SK-N-SH (cell line): ENCODE results near the gene CPT1B. TPM values are rescaled to one million over a fixed set of nuclear protein-coding genes. Genes with fewer than 3 reads are reported as not detected.

ENCODE experiments used
- CTCF ChIA-PET: fragments of 300-600, 350-600 bp; formaldehyde crosslinking; extraction: SDS; loops from one replicate; lab custom pipeline; 2021; lab: Yijun Ruan, JAX
- POLR2A ChIA-PET: fragments of 350-600 bp; sonication (Branson Sonifier 250); formaldehyde crosslinking; extraction: SDS; loops from one replicate; lab custom pipeline; 2020; ENCODE audit warnings: antibody characterized with exemption, inconsistent platforms; lab: Yijun Ruan, JAX
- DNase-seq: peaks from one replicate; pipeline ENCODE4 v3.0.0; 2012
- H2AFZ ChIP-seq: fragments of 200-600 bp; sonication (generic); 2 replicates; pipeline ENCODE4 v1.8.1; 2016; ENCODE audit warnings: antibody characterized with exemption, mild to moderate bottlenecking, low read depth
- H3F3A ChIP-seq: fragments of 200-600 bp; sonication (generic); replicated peaks from 2 replicates; pipeline ENCODE3; 2016; ENCODE audit warnings: antibody characterized with exemption, mild to moderate bottlenecking; ENCODE audit not compliant: insufficient read depth
- H3K27ac ChIP-seq, 2 experiments: fragments of 200-500 bp in 1 of 2; fragments of 200-600 bp in 1 of 2; sonication (Bioruptor generic) in 1 of 2; sonication (generic), shearing (Covaris generic) in 1 of 2; 2 replicates each; pipeline versions ENCODE4 v1.5.1 to v1.6.1; 2014 to 2016; ENCODE audit warnings: low read depth in 2 of 2, inconsistent platforms in 1 of 2, low read length in 1 of 2, mild to moderate bottlenecking in 1 of 2, mixed read lengths in 1 of 2
- H3K27me3 ChIP-seq: fragments of 200-600 bp; sonication (generic), shearing (Covaris generic); 2 replicates; pipeline ENCODE4 v1.6.1; 2016; ENCODE audit warnings: mixed run types; ENCODE audit not compliant: insufficient read depth
- H3K36me3 ChIP-seq, 2 experiments: fragments of 200-500 bp in 1 of 2; fragments of 200-600 bp in 1 of 2; sonication (Bioruptor generic) in 1 of 2; sonication (generic) in 1 of 2; replicated peaks in 1 of 2; 2 replicates each; pipeline versions ENCODE3 to v1.5.1; 2014 to 2016; ENCODE audit warnings: low read length in 1 of 2, mild to moderate bottlenecking in 1 of 2; ENCODE audit not compliant: insufficient read depth in 2 of 2, control insufficient read depth in 1 of 2
- H3K4me1 ChIP-seq, 2 experiments: fragments of 200-500 bp in 1 of 2; fragments of 200-600 bp in 1 of 2; sonication (Bioruptor generic) in 1 of 2; sonication (generic), shearing (Covaris generic) in 1 of 2; 2 replicates each; pipeline versions ENCODE4 v1.5.1 to v1.6.1; 2014 to 2016; ENCODE audit warnings: low read depth in 1 of 2, low read length in 1 of 2, mixed run types in 1 of 2; ENCODE audit not compliant: insufficient read depth in 2 of 2, control insufficient read depth in 1 of 2
- H3K4me2 ChIP-seq: fragments of 200-600 bp; sonication (generic), shearing (Covaris generic); 2 replicates; pipeline ENCODE4 v1.6.1; 2017; ENCODE audit warnings: mixed run types
- H3K4me3 ChIP-seq, 2 experiments: fragments of 200-500 bp in 1 of 2; fragments of 200-600 bp in 1 of 2; sonication (Bioruptor generic) in 1 of 2; sonication (generic), shearing (Covaris generic) in 1 of 2; 2 replicates each; pipeline versions ENCODE4 v1.5.1 to v1.8.1; 2014 to 2016; ENCODE audit warnings: low read depth in 2 of 2, inconsistent platforms in 1 of 2, low read length in 1 of 2, mild to moderate bottlenecking in 1 of 2, mixed read lengths in 1 of 2, moderate library complexity in 1 of 2
- H3K79me2 ChIP-seq: fragments of 200-600 bp; sonication (generic); 2 replicates; pipeline ENCODE4 v1.8.1; 2017; ENCODE audit warnings: mild to moderate bottlenecking; ENCODE audit not compliant: insufficient read depth
- H3K9ac ChIP-seq: fragments of 200-600 bp; sonication (generic); 2 replicates; pipeline ENCODE4 v1.6.1; 2017; ENCODE audit warnings: mixed run types
- H3K9me2 ChIP-seq: fragments of 200-600 bp; sonication (generic); 2 replicates; pipeline ENCODE4 v1.6.1; 2017; ENCODE audit warnings: mixed run types
- H3K9me3 ChIP-seq: fragments of 200-600 bp; sonication (generic); 2 replicates; pipeline ENCODE4 v1.6.1; 2017; ENCODE audit warnings: mixed run types, mild to moderate bottlenecking, moderate library complexity
- H4K20me1 ChIP-seq: fragments of 200-600 bp; sonication (generic); 2 replicates; pipeline ENCODE4 v1.6.1; 2017; ENCODE audit warnings: mild to moderate bottlenecking, mixed run types; ENCODE audit not compliant: insufficient read depth
- CTCF ChIP-seq: fragments of 200-600 bp; sonication (generic); IDR thresholded peaks from 2 replicates; pipeline ENCODE4 v1.6.1; 2017; ENCODE audit warnings: antibody characterized with exemption, mild to moderate bottlenecking, moderate library complexity
- ELF1 ChIP-seq: IDR thresholded peaks from 2 replicates; pipeline ENCODE4 v1.4.0; 2012
- FOSL2 ChIP-seq: IDR thresholded peaks from 2 replicates; pipeline ENCODE4 v1.4.0; 2012; ENCODE audit warnings: low read depth, mild to moderate bottlenecking, moderate library complexity, borderline replicate concordance
- FOXJ3 ChIP-seq: sonication (generic); formaldehyde crosslinking; IDR thresholded peaks from 2 replicates; pipeline ENCODE4 v1.5.1; 2020; ENCODE audit warnings: mild to moderate bottlenecking, missing genetic modification reagents
- FOXM1 ChIP-seq: IDR thresholded peaks from 2 replicates; pipeline ENCODE4 v1.4.0; 2012; ENCODE audit warnings: low read depth, mild to moderate bottlenecking
- MEF2A ChIP-seq: IDR thresholded peaks from 2 replicates; pipeline ENCODE4 v1.4.0; 2012; ENCODE audit warnings: low read depth, borderline replicate concordance
- MXI1 ChIP-seq: IDR thresholded peaks from 2 replicates; pipeline ENCODE4 v1.6.1; 2012; ENCODE audit warnings: mild to moderate bottlenecking, low read depth, low read length, improper control_type of control experiment
- PBX3 ChIP-seq: IDR thresholded peaks from 2 replicates; pipeline ENCODE4; 2012
- POLR2AphosphoS5 ChIP-seq: IDR thresholded peaks from 2 replicates; pipeline ENCODE4 v1.6.1; 2012; ENCODE audit warnings: low read depth, low read length
- RAD21 ChIP-seq: IDR thresholded peaks from 2 replicates; pipeline ENCODE4 v1.6.1; 2012; ENCODE audit warnings: mild to moderate bottlenecking, low read length
- RCOR1 ChIP-seq: fragments of 150-350 bp; IDR thresholded peaks from 2 replicates; pipeline ENCODE4 v1.6.1; 2017; ENCODE audit warnings: antibody characterized with exemption, low read length
- SIN3A ChIP-seq: IDR thresholded peaks from 2 replicates; pipeline ENCODE4 v1.6.1; 2012; ENCODE audit warnings: low read depth, mild to moderate bottlenecking, low read length, moderate library complexity, borderline replicate concordance
- TEAD4 ChIP-seq: IDR thresholded peaks from 2 replicates; pipeline ENCODE4 v1.4.0; 2012; ENCODE audit warnings: mild to moderate bottlenecking, borderline replicate concordance; ENCODE audit not compliant: insufficient read depth
- USF1 ChIP-seq: IDR thresholded peaks from 2 replicates; pipeline ENCODE4 v1.4.0; 2012; ENCODE audit warnings: low read depth, borderline replicate concordance
- USF2 ChIP-seq: fragments of 150-350 bp; IDR thresholded peaks from 2 replicates; pipeline ENCODE4 v1.6.1; 2017; ENCODE audit warnings: antibody characterized with exemption, low read length, low read depth, borderline replicate concordance
- YY1 ChIP-seq: IDR thresholded peaks from 2 replicates; pipeline ENCODE4 v1.4.0; 2012; ENCODE audit warnings: low read depth, mild to moderate bottlenecking
- ZBTB33 ChIP-seq: IDR thresholded peaks from 2 replicates; pipeline ENCODE4 v1.4.0; 2012; ENCODE audit warnings: low read depth, borderline replicate concordance
- WGBS: methylation state at CpG from one replicate; pipeline ENCODE4 v1.1.6; 2017; ENCODE audit warnings: low lambda C conversion rate; 5-methylcytosine and 5-hydroxymethylcytosine counted together
- polyA plus RNA-seq, 3 experiments: library from polyadenylated mRNA; depleted of rRNA; stranded (reverse); fragments of >200 nt; gene quantifications; 2 replicates each; pipeline ENCODE4 v1.2.3, GENCODE V29; 2012

Gene CPT1B
- polyA plus RNA-seq, 1 of the 3 experiments (the other 2 are of a cell fraction): 33.2 TPM

GRCh38 chr22:50542416-50542927 lies 35.8 kb downstream of the CPT1B start:
- peaks cover 7% of the 10 kb centered on the region for H3F3A ChIP-seq
- H4K20me1 ChIP-seq: no peaks in the 10 kb centered on the region
- peaks cover 6 to 9% of the 10 kb centered on the region in 2 experiments; a peak in 2 of 4 replicates for H3K4me1 ChIP-seq
- H3K27me3 ChIP-seq: no peaks in the 10 kb centered on the region
- no peaks in the 10 kb centered on the region for H3K9me2 ChIP-seq
- DNase-seq: no peak
- no peak overlapping the region for H3K4me3 ChIP-seq
- no peak overlapping the region for H3K9ac ChIP-seq
- no peak overlapping the region for H3K4me2 ChIP-seq
- no peaks in the 10 kb centered on the region for H3K9me3 ChIP-seq
- H2AFZ ChIP-seq: no peak overlapping the region
- TF ChIP-seq MXI1 (no peak), USF1 (no peak), FOXJ3 (CRISPR knock-in tag) (no peak), PBX3 (no peak), FOXM1 (no peak), MEF2A (no peak), USF2 (no peak), FOSL2 (no peak), ELF1 (no peak), RCOR1 (no peak), YY1 (no peak), TEAD4 (no peak), RAD21 (no peak), ZBTB33 (no peak), CTCF (no peak), SIN3A (no peak), POLR2AphosphoS5 (no peak)
- no peaks in the 10 kb centered on the region for H3K36me3 ChIP-seq
- 96% methylated on average over 19 of the region's 19 CpGs for WGBS
- no peak overlapping the region for H3K27ac ChIP-seq
- ChIA-PET POLR2A (no interaction called here), CTCF (interaction anchor here (0.6 to 1.5 kb wide), 2 partner anchors 17 to 20 kb away, joined by 3 to 5 read pairs; partner anchors contain the start of gene SYCE3)
- no peaks in the 10 kb centered on the region for H3K79me2 ChIP-seq
